HG03457 (cell line): ENCODE results near the gene RBM23.
"Not testable (repeated sequence)": the region's sequence is repeated elsewhere in the genome, so short reads cannot be mapped to it uniquely, and the experiment has no call there.

Experiments
- ATAC-seq: cut with Tn5 transposase; IDR thresholded peaks from one replicate; pipeline ENCODE4 v1.9.1; 2021; ENCODE audit warnings: moderate number of reproducible peaks; ENCODE audit not compliant: unreplicated experiment

RBM23 gene

GRCh38 chr14:22870811-22871223, 48.1 kb downstream of the RBM23 start:
- ATAC-seq: peak; percentile 21

- no peak for ATAC-seq
Observed at GRCh38 chr14:22866874-22867273, 52.1 kb downstream of the RBM23 start.

DNA sequence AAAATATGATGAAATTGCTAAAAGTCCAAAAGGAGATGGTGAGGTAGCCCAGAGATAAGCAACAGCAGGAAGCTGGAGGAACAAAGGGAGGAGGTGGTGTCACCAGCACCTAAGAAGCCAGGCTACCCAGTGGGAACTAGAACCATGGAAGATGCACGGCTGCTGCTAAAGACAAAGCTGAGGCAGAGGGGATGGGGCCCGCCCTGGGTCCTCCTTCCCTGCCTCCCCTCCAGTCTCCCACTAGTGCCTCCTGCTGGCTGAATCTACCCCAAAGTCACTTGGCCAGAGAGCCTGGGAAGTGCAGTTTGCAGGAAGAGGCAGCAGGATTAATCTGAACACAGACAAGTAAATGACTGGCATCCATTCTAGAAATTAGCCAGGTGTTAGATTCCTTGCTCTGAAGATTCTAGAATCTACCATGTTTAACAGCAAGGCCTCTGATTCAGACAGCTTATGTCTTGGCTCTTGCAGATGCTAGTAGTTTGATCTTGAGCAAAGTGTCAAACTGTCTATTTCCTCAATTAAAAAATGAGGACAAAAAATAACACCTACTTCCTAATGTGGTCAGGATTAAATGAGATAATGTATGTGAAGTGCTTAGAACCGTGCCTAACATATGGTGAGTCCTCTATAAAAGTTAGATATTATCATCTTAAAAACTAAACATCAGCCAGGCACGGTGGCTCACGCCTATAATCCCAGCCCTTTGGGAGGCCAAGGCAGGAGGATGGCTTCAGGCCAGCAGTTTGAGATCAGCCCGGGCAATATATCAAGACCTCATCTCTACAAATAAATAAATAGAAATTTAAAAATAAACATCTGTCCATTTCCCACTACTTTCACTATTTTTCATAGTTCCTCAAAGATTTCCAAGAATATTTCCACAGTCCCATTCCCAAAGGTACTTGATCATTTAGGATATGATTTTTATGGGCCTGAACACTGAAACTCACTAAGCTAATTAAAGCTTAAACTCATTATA, 53.2 kb downstream of the RBM23 start:
- no peak for ATAC-seq

DNA sequence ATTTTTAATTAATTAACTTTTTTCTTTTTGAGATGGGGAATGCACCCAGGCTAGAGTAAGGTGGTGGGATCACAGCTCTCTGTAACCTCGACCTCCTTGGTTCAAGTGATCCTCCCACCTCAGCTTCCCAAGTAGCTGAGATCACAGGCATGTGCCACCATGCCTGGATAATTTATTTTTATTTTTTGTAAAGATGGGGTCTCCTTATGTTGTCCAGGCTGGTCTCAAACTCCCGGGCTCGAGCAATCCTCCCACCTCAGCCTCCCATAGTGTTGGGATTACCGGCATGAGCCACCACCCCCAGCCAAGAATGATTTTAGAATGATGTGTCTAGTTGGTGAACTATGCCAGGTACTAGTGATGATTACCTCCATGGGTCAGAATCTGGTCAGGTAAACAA, 54.0 kb downstream of the RBM23 start:
- ATAC-seq: no peak

DNA sequence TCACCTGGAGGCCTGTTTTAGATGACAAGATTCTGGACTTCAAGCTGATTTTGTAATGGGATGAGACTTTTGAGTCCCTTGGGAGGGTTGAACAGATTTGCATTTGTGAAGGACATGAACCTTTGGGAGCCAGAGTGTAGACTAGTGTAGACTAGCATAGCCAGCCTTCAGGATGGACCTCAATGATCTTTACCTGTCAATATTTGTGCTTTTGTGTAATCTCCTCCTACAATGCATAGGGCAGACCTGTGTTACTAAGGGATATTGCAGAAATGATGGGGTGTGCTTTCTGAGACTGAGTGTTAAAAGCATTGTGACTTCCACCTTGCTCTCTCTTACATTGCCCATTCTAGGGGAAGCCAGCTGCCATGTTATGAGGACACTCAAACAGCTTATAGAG, 57.3 kb downstream of the RBM23 start:
- no peak for ATAC-seq

DNA sequence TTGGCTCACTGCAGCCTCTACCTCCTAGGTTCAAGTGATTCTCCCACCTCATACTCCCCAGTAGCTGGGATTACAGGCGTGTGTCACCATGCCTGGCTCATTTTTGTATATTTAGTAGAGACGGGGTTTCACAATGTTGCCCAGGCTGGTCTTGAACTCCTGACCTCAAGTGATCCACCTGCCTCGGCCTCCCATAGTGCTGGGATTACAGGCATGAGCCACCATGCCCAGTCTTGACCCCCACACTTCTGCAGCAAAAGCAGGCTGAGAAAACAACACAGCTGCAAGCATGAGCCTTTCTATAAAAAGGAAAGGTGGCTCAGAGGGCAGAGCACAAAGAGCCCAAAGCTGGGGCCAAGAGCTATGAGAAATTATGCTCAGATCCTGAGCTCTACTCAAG, 58.6 kb downstream of the RBM23 start:
- ATAC-seq: not testable (repeated sequence)

- no peak for ATAC-seq
Observed at GRCh38 chr14:22856428-22856827, 62.5 kb downstream of the RBM23 start.

DNA sequence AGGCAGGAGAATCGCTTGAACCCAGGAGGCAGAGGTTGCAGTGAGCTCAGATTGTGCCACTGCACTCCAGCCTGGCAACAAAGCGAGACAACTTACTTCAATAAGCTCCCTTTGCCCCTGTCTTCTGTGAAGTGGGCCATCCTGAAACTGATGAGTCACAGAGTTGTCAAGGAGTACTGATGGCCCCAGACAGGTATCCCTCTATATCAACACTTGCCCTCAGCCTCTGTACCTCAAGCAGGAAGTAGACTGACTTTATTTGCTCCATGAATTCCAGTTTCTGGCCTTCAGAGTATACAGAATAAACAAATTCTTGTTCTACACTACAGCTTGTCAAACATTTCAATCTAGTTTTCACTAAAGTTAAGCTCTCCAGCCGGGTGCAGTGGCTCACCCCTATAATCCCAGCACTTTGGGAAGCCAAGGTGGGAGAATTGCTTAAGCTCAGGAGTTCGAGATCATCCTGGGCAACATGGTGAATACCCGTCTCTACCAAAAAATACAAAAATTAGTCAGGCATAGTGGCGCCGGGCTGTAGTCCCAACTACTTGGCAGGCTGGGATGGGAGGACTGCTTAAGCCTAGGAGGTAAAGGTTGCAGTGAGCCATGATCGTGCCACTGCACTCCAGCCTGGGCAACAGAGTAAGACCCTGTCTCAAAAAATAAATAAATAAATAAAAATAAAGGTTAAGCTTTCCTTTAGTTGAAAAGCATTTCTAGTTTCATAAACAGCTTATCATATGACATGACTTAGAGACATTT, 63.8 kb downstream of the RBM23 start:
- ATAC-seq: no peak

GRCh38 chr14:22854296-22854695, 64.7 kb downstream of the RBM23 start:
- ATAC-seq: not testable (repeated sequence)

DNA sequence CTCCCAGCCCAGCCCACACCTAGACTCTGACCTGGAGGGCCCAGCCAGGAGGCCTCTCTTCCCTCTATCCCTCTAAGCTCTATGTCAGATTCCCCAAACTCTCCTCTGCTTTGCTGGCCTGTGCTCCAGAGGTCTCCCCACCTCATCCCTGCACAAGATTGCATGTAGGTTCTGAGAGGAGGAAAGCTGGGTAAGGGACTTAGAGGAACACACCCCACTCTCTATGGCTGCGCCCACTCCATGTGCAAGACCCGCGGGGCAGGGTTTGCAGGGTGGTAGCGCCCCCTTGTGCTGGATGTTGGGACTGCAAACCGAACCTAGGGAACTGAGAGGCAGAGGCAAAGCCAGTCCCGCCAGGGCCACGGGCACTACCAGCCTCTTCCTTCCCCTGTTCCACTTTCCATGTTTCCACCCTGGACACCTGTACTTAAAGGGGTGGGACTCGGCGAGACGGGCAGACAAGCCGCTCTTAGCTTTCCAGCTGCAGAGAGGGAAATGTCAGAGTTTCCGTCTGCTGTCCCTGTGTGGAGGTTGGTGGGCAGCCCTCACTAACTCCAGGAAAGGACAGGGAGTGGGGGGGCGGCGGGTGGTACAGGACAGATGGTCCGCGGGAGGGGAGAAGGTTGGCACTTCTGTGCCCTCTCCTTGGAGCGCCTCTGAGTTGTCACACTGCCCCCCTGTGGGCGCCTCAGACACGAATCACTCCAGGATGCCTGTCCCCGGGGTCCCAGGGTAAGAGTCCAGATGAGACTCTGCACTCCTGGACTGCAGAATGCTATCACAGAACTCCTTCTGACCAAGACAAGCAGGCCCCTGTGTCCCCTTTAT, 65.8 kb downstream of the RBM23 start:
- ATAC-seq: no peak

DNA sequence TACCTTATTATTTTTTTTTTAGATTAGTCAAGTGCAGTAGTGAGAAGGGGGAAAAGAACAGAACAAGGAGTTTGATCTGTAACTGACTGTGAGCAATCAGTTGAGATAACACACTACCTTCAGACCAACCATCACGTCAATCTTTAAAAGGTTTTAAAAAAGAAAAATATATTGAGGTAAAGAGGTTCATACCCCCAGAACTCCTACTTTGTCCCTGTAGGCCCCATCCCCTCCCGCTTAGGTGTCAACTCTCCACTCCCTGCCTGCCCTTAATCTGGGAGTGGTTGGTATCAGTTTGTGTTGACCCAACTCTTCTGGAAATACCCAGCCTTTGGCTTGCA, 66.4 kb downstream of the RBM23 start:
- ATAC-seq: no peak

- ATAC-seq: not testable (repeated sequence)
Observed at GRCh38 chr14:22852178-22852577, 66.8 kb downstream of the RBM23 start.

- ATAC-seq: no peak
Observed at GRCh38 chr14:22850944-22851764, 67.8 kb downstream of the RBM23 start.

DNA sequence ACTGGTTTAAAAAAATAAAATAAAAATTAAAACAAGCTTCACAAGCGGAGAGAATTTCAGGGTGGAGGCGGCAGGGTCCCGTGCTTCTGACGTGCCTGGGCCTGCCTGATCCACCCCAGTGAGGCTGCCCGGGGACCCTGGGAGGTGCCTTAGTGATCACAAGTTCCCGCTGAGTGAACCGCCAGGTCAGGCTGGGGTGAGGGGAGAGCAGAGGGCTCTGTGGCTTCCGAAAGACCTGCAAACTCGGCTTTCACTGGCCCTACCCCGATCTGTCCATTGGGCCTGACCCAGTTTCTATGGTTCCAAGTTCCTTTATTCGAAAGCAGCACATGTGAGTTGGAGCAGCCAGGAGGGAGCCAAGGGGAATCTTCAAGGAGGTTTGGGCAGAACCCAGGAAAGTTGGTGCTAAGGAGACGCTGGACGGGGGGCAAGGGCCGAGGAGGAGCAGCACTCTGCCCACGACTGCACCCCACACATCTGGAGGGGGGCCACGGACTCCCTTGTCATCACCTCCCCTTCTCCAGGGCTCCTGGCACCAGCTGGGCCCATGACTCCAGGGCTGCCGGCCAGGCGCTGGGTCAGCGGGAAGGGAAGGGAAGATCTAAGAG, 69.6 kb downstream of the RBM23 start:
- ATAC-seq: no peak

GRCh38 chr14:22848351-22849164, 70.4 kb downstream of the RBM23 start:
- no peak for ATAC-seq

GRCh38 chr14:22847661-22848341, 71.1 kb downstream of the RBM23 start:
- no peak for ATAC-seq

GRCh38 chr14:22846811-22847307, 72.1 kb downstream of the RBM23 start:
- no peak for ATAC-seq
